Muscle layer of colon (tissue), 2 donors: ENCODE results near the gene XIRP2.

Experiments used
- H3K27ac ChIP-seq: one replicate; pipeline ENCODE4 v1.7.0; 2013; ENCODE audit warnings: low read depth, mild to moderate bottlenecking, low read length, moderate library complexity
- H3K27me3 ChIP-seq, 2 donors: one replicate each; pipeline ENCODE4 v1.7.0; 2013; ENCODE audit warnings: low read length in 2 of 2, mild to moderate bottlenecking in 2 of 2; ENCODE audit not compliant: insufficient read depth in 2 of 2, control insufficient read depth in 1 of 2
- H3K36me3 ChIP-seq: one replicate; pipeline ENCODE4 v1.7.0; 2013; ENCODE audit warnings: mild to moderate bottlenecking, low read length; ENCODE audit not compliant: insufficient read depth
- H3K4me1 ChIP-seq: one replicate; pipeline ENCODE4 v1.7.0; 2013; ENCODE audit warnings: mild to moderate bottlenecking, low read length; ENCODE audit not compliant: insufficient read depth
- H3K4me3 ChIP-seq, 2 donors: one replicate each; pipeline ENCODE4 v1.7.0; 2013; ENCODE audit warnings: low read length in 2 of 2, low read depth in 1 of 2, mild to moderate bottlenecking in 1 of 2, moderate library complexity in 1 of 2
- H3K9ac ChIP-seq: one replicate; pipeline ENCODE4 v1.7.0; 2013; ENCODE audit warnings: low read length
- H3K9me3 ChIP-seq: one replicate; pipeline ENCODE4 v1.7.0; 2013; ENCODE audit warnings: mild to moderate bottlenecking, low read length
- donor health status: abdominal sarcoma.
- donor health status: Adenocarcinoma of cecum.

The XIRP2 gene

GRCh38 chr2:167114018-167114417, 225.7 kb downstream of the XIRP2 start:
- Histone ChIP-seq H3K4me1 (no peaks in the 10 kb centered on the region), H3K27me3 (no peaks in the 10 kb centered on the region), H3K4me3 (no peak overlapping the region), H3K36me3 (no peaks in the 10 kb centered on the region), H3K9me3 (no peaks in the 10 kb centered on the region), H3K27ac (no peak overlapping the region), H3K9ac (no peak overlapping the region)

DNA sequence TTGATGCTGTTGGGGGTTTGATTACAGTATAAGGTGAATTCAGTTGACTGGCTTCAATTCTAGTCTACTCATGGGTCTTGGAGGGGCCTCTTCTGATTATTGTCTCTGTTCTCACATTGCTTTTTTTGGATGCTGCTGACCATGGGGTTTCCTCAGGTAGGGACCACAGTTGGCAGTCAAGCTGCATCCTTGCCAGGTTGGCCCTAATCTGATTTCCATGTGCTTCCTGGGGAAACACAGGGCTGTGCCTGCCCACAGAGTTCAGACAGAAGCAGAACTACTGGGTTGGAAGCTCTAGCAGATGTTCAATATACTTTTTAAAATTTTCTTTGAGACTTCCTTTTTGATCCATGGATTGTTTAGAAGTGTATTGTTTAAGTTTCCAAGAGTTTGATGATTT, 227.3 kb downstream of the XIRP2 start:
- H3K4me1 ChIP-seq = no peaks in the 10 kb centered on the region
- no peaks in the 10 kb centered on the region for H3K9me3 ChIP-seq
- H3K36me3 ChIP-seq = no peaks in the 10 kb centered on the region
- no peak overlapping the region for H3K27ac ChIP-seq
- no peak overlapping the region for H3K9ac ChIP-seq
- no peaks in the 10 kb centered on the region for H3K27me3 ChIP-seq
- H3K4me3 ChIP-seq = no peak overlapping the region

DNA sequence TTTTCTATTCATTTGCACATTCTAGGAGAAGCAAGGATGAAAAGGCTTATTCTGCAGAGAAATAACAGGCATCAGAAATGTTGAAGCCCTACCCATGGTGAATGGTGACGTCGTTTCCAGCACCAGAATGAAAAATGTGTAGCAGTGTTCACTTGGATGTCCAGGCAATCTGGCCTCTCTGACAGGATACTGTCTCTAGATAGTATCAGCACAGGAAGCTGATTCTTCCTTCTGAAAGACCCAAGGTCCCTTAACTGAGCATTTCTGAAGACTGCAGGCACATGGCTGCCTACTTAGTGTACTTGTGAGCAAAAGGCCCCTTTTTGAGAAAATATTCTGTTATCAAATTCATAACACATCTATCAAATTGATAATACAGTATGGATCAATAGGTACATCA, 234.1 kb downstream of the XIRP2 start:
- no peaks in the 10 kb centered on the region for H3K36me3 ChIP-seq
- no peaks in the 10 kb centered on the region for H3K9me3 ChIP-seq
- no peak overlapping the region for H3K4me3 ChIP-seq
- H3K27me3 ChIP-seq = no peaks in the 10 kb centered on the region
- no peaks in the 10 kb centered on the region for H3K4me1 ChIP-seq
- H3K9ac ChIP-seq = no peak overlapping the region
- H3K27ac ChIP-seq = no peak overlapping the region

DNA sequence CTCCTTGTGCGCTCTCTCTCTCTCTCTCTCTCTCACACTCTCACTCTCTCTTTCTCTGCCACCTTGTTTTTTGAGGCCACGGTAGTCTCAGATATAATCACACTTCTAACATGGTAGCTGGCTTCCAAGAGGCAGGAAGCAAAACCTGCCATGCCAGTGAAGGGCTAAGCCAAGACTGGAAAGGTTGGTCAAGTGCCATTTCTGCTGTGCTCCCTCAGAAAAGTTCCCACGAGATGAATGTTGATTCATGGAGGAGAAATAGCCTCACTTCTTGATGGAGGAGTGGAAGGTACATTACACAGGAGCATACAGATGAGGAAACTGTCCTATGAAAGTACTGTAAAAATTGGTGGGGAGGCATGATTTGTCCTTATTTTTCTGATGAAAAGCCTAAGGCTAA, 237.9 kb downstream of the XIRP2 start:
- Histone ChIP-seq H3K36me3 (no peaks in the 10 kb centered on the region), H3K27ac (no peak overlapping the region), H3K4me3 (no peak overlapping the region), H3K9me3 (no peaks in the 10 kb centered on the region), H3K4me1 (no peaks in the 10 kb centered on the region), H3K27me3 (no peaks in the 10 kb centered on the region), H3K9ac (no peak overlapping the region)

DNA sequence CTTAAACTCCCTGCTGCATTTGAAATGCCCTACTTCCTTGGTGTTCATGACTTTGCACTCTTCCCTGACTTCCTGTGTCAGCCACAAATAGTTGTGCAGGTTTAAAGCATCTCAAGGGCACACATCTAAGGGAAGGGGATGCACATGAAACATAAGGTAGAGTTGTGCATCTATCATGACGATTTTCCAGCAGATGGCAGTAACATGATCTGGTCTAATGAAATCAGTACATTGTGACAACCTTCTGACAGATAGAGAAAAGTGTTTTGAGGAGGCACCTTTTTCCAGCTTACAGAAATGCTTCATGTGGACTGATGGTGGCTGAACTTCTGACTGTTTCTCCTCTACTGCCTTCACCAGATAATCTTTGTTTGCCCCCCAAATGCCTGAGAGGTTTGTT, 238.9 kb downstream of the XIRP2 start:
- H3K27me3 ChIP-seq = no peaks in the 10 kb centered on the region
- H3K4me1 ChIP-seq = no peaks in the 10 kb centered on the region
- H3K36me3 ChIP-seq = no peaks in the 10 kb centered on the region
- no peaks in the 10 kb centered on the region for H3K9me3 ChIP-seq
- H3K4me3 ChIP-seq = no peak overlapping the region
- no peak overlapping the region for H3K27ac ChIP-seq
- H3K9ac ChIP-seq = no peak overlapping the region

GRCh38 chr2:167128130-167128529, 239.8 kb downstream of the XIRP2 start:
- Histone ChIP-seq H3K9ac (no peak overlapping the region), H3K27ac (no peak overlapping the region), H3K4me3 (no peak overlapping the region), H3K27me3 (no peaks in the 10 kb centered on the region), H3K9me3 (no peaks in the 10 kb centered on the region), H3K4me1 (no peaks in the 10 kb centered on the region), H3K36me3 (no peaks in the 10 kb centered on the region)

- Histone ChIP-seq H3K9ac (no peak overlapping the region), H3K9me3 (no peaks in the 10 kb centered on the region), H3K27me3 (no peaks in the 10 kb centered on the region), H3K4me3 (no peak overlapping the region), H3K4me1 (no peaks in the 10 kb centered on the region), H3K27ac (no peak overlapping the region), H3K36me3 (no peaks in the 10 kb centered on the region)
Measured at GRCh38 chr2:167132066-167132465, 243.8 kb downstream of the XIRP2 start.

GRCh38 chr2:167132906-167133555, 244.8 kb downstream of the XIRP2 start:
- H3K27ac ChIP-seq = no peak overlapping the region

GRCh38 chr2:167133614-167134013, 245.3 kb downstream of the XIRP2 start:
- no peak overlapping the region for H3K4me3 ChIP-seq
- no peak overlapping the region for H3K9ac ChIP-seq
- no peaks in the 10 kb centered on the region for H3K9me3 ChIP-seq
- H3K4me1 ChIP-seq = no peaks in the 10 kb centered on the region
- no peaks in the 10 kb centered on the region for H3K27me3 ChIP-seq
- H3K36me3 ChIP-seq = no peaks in the 10 kb centered on the region
- H3K27ac ChIP-seq = no peak overlapping the region

More at GRCh38 chr2:167132906-167133555, 244.8 kb downstream of the XIRP2 start:
- H3K9me3 ChIP-seq = no peaks in the 10 kb centered on the region
- H3K27me3 ChIP-seq = no peaks in the 10 kb centered on the region
- H3K4me3 ChIP-seq = no peak overlapping the region
- no peaks in the 10 kb centered on the region for H3K36me3 ChIP-seq
- no peak overlapping the region for H3K9ac ChIP-seq
- no peaks in the 10 kb centered on the region for H3K4me1 ChIP-seq

DNA sequence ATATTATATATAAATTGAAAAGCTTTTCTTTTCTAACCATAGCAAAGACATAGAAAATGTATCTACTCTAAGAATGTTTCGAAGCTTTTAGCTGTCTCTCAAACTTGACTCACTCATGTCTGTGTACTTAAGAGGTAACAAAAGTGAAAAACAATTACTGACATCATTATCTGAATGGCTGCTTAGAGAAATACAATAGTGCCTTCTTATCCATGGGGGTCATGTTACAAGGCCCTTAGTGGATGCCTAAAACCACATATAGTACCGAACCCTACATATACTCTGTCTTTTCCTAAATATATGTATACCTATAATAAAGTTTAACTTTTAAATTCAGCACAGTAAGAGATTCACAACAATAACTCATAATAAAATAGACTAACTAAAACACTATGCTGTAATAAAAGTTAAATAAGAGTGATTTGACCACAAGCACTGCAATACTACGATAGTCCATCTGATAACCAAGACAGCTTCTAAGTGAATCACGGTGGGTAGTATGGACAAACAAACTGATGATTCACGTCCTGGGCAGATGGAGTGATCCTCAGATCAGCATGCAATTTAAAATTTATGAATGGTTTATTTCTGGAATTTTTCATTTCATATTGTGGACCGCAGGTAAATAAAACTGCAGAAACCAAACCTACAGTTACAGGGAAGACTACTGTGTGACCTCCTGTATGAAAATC, 246.2 kb downstream of the XIRP2 start:
- H3K27me3 ChIP-seq = no peaks in the 10 kb centered on the region
- no peak overlapping the region for H3K9ac ChIP-seq
- H3K36me3 ChIP-seq = no peaks in the 10 kb centered on the region
- H3K4me1 ChIP-seq = no peaks in the 10 kb centered on the region
- no peaks in the 10 kb centered on the region for H3K9me3 ChIP-seq
- H3K4me3 ChIP-seq = no peak overlapping the region
- no peak overlapping the region for H3K27ac ChIP-seq

GRCh38 chr2:167135706-167136105, 247.4 kb downstream of the XIRP2 start:
- H3K9ac ChIP-seq = no peak overlapping the region
- H3K4me3 ChIP-seq = no peak overlapping the region
- no peaks in the 10 kb centered on the region for H3K27me3 ChIP-seq
- H3K4me1 ChIP-seq = peaks cover 5% of the 10 kb centered on the region
- H3K27ac ChIP-seq = no peak overlapping the region
- no peaks in the 10 kb centered on the region for H3K36me3 ChIP-seq
- H3K9me3 ChIP-seq = no peaks in the 10 kb centered on the region
